ENCODE results near the gene SYP.
"Not testable (repeated sequence)": the region's sequence is repeated elsewhere in the genome, so short reads cannot be mapped to it uniquely, and the experiment has no call there.

SYP gene

DNA sequence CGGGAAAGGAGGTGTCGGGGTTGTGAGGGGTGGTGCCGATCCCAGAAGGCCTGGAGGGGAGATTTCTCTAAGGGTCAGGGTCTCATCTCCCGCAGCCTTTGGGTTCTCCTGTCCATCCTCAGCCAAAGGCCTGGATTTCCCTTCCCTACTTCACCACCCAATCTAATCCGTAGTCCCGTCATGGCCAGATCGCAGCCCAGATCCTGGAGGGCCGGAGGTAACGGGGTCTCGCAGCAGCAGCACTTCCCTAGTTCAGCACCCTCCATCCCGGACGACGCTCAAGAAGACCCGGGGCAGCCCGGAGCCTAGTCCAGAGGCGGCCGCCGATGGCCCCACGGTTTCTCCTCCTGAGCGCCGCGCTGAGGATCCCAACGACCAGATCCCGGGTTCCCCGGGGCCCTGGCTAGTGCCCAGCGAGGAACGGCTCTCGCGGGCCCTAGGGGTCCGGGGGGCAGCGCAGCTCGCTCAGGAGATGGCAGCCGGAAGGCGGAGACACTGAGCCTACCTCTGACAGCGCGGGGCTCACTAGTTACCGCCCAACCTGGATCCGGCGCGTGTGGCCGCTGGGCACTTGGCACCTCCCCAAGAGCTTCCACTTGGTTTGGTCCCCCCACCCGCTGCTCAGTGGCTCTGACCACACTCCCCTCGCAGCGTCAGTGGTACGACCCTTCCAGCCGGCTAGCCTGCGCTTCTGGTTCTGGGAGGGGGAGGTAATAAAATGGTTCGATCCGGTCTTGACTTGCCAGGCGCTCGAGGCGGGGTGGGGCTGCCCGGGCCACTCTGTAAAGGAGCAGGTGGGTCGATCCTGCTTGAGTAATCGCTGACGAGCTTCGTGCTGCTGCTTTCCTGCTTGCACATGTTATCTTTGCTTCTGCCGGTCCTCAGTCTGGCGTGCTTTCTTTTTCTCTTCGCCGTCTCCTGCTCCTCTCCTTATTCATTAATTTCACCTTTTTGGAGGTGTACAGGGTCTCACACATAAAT, 33.8 kb downstream of the SYP start:
- peak; percentile 70 for DNase-seq

DNA sequence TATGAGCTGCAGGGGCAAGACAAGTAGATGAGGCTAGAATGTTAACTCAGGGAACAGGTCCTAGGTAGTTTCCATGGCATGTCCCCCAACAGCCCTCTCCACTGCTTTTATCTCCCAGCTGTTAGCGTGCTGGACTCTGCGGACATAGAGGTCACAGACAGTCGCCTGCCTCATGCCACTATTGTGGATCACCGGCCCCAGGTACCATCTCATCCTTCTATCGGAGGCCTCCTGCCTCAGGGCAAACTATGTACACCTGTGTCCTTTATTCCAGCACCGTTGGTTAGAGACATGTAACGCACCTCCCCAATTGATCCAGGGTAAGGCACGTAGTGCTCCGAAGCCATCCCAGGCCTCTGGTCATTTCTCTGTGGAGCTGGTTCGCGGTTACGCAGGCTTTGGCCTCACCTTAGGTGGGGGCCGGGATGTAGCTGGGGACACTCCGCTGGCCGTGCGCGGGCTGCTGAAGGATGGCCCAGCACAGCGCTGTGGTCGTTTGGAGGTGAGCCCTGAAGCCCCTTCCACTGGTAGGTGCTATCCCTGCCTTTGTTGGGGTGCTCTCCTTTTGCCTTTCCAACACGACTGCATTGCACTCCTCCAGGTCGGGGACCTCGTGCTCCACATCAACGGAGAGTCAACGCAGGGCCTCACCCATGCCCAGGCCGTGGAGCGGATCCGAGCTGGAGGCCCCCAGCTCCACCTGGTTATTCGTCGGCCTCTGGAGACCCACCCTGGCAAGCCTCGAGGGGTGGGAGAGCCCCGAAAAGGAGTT, 35.2 kb downstream of the SYP start:
- DNase-seq = no peak

DNA sequence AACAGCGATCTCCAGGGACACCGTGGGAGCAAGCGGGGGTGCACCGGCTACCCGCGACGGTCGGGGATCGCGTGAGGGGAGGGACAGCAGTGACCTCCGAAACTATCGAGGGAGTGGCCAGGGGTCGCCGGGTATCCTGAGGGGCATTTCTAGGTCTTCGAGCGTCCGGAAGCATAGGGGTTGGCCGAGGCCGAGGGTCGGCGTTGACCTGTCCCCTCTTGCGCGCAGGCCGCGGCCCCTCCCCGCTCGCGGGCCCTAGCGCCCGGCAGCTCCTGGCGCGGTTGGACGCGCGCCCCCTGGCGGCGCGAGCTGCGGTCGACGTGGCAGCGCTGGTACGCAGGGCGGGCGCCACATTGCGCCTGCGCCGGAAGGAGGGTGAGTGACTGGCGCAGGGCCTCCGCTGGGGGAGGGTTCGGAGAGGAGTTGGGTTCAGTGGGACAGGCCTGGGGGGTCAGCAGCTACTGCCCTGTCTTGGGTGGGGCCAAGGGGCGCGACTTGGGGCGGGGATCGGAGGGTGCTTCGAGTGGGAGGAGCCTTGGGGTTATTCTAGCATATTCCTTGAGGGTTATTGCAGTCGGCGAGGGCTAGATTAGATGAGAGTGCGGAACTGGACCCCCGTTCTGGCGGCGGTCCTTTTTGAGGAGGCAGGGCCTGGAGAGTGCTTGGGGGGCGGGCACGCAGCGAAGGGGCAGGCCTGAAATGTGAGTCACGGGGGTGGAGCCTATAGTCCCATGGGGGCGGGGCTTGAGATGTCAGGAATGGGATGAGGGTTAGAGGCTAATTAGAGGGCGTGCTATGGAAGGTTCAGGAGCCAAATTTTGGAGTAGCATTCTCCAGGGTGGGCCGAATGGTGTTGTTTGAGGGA, 36.2 kb downstream of the SYP start:
- peak; percentile 79 to 80 for DNase-seq

DNA sequence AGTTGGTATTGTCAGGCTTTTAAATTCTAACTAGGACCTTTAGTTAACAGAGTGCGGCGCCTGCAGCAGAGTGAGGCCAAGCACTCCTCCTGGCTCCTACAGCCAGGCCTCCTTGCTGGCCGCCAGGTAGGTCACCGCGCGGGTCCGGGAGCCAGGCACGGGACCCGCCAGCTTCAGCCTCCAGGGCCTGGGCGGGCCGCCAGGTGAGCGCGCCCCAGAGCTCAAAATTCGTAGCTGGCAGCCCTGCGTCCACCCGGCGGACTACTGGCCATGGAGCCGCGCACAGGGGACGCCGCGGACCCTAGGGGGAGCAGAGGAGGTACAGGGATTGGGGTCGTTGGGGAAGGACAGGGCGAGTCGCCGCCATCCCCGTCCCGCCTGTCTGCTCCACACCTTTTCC, 37.4 kb downstream of the SYP start, which contains the start of gene MAGIX:
TSS of gene MAGIX (plus strand) at position 139 of the 400 bp plus-strand sequence. CDS start at position 271, 132 bp downstream.
- DNase-seq = no peak

DNA sequence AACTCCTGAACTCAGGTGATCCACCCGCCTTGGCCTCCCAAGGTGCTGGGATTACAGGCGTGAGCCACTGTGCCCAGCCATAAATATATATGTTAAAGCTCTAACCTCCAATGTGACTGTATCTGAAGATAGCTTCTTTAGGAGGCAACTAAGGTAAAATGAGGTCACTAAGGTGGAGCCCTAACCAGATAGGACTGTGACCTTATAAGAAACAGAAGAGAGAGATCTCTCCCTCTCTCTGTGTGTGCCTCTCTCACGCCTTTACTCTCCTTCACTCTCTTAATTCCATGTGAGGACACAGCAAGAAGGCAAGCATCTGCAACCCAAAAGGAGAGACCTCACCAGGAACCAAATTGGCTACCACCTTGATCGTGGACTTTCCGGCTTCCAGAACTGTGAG, 38.4 kb downstream of the SYP start:
- DNase-seq = no peak

DNA sequence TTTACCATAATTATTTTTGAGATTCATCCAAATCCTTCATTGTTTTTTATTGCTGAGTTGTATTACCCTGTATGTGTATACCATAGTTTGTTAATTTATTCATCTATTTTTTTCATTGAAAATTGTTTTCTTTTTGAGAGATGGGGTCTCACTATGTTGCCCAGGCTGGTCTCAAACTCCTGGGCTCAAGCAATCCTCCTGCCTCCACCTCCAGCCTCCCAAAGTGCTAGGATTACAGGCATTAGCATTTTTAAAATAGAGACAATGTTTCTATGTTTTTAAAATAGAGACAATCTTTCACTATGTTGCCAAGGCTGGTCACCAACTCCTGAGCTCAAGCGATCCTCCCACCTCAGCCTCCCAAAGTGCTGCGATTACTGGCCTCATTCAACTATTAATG, 39.1 kb downstream of the SYP start:
- DNase-seq = no peak

DNA sequence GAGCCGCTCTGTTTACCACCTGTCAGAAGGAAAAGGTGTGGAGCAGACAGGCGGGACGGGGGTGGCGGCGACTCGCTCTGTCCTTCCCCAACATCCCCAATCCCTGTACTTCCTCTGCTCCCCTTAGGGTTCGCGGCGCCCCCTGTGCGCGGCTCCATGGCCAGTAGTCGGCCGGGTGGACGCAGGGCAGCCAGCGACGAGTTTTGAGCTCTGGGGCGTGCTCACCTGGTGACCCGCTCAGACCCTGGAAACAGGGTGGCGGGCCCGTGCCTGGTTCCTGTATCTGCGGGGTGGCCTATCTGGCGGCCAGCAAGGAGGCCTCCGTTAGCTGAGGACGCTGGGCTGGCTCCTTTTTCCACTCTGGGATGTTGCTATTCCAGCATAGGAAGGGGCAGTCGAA, 42.8 kb downstream of the SYP start:
- DNase-seq = no peak

DNA sequence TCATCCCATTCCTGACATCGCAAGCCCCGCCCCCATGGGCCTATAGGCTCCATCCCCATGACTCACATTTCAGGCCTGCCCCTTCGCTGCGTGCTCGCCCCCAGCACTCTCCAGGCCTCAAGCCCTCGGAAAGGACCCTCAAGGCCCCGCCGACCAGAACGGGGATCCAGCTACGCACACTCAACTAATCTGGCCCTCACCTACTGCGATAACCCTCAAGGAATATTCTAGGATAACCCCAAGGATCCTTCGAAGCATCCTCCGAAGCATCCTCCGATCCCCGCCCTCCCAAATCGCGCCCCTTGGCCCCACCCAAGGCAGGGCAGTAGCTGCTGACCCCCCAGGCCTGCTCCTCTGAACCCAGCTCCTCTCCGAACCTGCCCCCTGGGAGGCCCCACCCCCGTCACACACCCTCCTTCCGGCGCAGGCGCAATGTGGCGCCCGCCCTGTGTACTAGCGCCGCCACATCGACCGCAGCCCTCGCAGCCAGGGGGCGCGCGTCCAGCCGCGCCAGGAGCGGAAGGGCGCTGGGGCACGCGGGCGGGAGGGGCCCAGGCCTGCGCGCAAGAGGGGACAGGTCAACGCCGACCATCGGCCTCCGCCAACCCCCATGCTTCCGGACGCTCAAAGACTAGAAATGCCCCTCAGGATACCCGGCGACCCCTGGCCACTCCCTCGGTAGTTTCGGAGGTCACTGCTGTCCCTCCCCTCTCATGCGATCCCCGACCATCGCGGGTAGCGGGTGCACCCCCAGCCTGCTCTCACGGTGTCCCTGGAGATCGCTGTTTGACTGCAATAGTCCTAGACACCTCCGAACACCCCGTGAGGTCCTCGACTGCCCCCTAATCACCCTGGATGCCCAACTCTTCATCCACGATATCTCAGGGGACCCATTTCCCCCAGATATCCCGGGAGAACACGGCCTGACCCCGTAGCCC, 43.8 kb downstream of the SYP start:
- DNase-seq = peak; percentile 84 to 86

DNA sequence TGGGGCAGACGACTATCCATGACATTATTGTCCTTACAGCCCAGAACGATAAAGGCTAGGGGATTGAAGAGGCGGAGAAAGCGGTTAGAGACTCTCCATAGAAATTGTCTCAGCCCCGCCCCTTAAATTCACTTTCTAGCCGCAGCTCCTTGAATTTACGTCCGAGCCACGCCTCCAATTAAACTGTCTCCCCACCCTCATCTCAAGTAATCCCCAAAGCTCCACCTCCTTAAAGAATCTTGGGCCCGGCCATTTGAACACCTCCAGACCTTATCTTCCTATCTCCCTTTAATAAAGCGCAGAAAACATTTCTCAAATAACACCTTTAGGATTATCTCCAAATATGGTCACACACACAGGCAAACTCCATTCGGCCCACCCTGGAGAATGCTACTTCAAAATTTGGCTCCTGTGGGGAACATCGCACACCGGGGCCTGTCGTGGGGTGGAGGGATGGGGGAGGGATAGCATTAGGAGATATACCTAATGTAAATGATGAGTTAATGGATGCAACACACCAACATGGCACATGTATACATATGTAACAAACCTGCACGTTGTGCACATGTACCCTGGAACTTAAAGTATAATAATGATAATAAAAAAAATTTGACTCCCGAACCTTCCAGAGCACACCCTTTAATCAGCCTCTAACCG, 44.6 kb downstream of the SYP start:
- DNase-seq = peak; percentile 40

DNA sequence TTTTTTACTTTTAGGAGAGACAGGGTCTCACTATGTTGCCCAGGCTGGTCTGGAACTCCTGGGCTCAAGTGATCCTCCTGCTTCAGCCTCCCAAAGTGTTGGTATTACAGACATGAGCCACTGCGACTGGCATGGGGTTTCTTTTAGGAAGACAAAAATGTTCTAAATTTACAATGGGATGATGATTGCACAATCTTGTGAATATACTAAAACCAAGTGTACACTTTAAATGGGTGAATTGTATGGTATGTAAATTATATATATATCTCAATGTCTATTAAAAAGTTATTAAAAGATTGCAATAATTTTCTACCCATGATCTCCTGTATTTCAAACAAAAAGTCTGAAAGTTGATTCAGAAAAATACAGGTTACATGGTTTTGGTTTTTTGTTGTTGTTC, 46.5 kb downstream of the SYP start:
- DNase-seq = no peak

DNA sequence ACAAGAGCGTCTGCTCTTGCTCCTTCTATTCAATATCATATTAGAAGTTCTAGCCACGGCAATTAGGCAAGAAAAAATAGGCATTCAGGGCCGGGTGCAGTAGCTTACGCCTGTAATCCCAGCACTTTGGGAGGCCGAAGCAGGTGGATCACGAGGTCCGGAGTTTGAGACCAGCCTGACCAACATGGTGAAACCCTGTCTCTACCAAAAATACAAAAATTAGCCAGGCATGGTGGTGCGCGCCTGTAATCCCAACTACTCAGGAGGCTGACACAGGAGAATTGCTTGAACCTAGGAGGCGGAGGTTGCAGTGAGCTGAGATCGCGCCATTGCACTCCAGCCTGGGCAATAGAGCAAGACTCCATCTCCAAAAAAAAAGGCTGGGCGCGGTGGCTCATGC, 50.7 kb downstream of the SYP start:
- not testable (repeated sequence) for DNase-seq

DNA sequence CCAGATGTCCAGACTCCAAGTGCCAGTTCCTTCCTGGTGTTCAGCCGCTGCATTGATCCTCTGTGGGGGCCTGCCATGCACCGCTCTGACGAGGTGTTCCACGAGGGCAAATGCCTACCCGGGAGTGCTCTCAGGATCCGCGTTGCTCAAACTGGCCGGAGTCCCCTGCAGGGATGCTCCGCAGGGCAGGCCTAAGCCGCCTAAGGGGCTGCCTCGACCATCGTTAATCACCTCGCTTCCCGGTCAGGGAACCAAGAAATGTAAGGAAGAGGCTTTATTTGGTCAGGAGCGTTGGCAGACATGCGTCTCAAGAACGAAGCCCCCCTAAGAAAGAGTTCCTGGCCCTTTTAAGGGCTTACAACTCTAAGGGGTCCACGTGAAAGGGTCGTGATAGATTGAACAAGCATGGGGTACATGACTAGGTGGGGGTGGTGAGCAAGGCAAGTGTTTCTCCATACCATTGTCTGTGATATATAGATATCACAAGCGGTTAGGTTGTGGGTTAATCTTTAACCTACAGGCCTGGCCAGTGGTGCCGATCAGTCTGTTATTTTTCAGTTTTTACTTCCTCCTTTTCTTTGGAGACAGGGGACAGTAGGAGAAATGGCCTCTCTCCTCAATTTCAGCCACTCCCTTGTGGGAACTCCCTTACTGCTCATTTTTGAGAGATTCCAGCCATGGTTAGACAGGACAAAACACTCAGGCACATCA, 51.4 kb downstream of the SYP start:
- DNase-seq = not testable (repeated sequence)

DNA sequence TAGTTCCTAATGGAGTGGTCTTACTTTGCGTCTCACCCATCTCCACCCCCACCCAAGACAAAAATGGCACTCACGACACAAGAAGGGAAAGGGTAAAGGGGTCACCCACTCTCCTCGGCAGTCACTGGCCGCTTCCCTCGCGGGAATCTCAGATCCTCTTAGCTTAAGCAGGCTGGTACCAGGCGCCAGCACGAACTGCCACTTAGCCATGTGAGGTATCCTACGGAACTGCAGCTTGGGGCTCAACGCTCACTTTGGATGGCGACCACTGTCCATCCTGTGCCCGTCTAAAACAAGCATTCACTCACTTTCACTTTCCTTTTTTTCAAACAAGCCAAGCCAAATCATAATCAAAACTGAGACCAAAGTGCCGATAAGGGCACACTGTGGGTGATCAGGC, 52.1 kb downstream of the SYP start:
- DNase-seq = no peak

DNA sequence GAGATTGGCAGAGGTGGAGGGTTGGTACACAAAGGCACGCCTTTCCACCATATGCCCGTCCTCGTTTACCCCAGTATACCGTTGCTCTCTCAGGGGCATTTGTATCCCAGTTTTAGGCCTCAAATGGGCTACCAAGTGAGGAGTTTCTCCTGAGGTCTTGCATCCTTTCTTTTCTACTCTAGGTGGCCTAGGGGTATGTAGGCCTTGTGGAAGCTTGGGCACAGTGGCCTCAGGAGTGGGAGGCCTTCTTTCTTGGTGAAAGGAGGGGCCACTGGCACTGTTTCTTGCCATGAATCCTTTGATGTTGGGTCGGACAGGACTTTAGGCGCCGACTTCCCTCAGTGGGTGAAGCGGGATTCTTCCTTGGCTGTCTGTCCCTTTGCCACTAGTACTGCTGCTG, 52.7 kb downstream of the SYP start:
- no peak for DNase-seq

DNA sequence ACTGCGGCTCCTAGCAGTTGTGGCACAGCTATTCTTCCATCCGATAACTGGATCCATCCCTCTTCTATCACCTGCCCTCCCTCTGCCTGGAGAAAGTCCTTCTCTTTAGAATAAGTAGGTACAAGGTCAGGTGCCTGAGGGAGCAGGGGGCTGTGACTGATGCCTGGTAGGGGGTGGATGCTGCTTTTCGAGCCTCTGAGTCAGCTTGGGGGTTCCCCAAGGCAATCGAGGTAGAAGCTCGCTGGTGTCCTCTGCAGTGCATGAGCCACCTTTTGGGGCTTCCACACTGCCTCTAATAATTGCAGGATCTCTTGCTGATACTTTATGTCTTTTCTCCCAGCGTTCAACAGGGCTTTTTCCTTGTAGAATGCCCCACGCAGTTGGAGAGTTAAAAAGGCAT, 56.8 kb downstream of the SYP start:
- not testable (repeated sequence) for DNase-seq

DNA sequence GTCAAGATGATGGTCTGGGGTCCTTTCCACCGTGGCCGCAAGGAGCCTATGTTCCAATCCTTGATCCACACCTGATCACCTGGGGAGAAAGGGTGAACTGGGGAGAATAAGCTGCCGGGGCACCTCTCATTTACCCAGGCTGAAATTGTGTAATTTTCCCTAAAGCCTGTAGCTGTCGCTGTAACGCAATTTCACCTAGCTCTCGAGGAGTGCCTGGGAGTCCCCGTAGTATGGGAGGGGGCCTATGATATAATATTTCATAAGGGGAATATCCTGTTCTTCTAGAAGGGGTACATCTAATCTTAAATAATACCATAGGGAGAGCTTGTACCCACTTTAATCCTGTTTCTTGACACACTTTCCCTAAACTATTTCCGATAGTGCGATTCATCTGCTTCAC, 57.7 kb downstream of the SYP start:
- not testable (repeated sequence) for DNase-seq

DNA sequence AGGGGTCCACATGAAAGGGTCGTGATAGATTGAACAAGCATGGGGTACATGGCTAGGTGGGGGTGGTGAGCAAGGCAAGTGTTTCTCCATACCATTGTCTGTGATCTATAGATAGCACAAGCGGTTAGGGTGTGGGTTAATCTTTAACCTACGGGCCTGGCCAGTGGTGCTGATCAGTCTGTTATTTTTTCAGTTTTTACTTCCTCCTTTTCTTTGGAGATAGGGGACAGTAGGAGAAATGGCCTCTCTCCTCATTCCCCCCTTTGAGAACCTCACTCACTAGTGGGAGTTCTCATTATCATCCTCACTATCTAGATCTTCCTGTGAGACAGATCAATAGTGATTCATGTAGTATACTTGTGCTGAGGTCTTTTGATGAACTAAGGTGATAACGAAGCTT, 60.3 kb downstream of the SYP start:
- no peak for DNase-seq

All from stimulated activated CD4-positive, alpha-beta T cell treated with anti-CD3 and anti-CD28 coated beads, Interleukin-2, amount 100 ng/mL, for 24 hours (primary cell).